T-cell (primary cell): Measurements from ENCODE around the gene VSIG10L. TPM values are rescaled to one million over a fixed set of nuclear protein-coding genes. Genes with fewer than 3 reads are reported as not detected.

Experiments
- ATAC-seq, 4 experiments: fragments of 200-7000 bp in 3 of 4; fragments of 150-1000 bp in 1 of 4; cut with Tn5 transposase; replicated peaks in 1 of 4; 1 replicate in 3 of 4; 2 replicates in 1 of 4; pipeline ENCODE4 v1.10.0; 2021; ENCODE audit warnings: moderate library complexity in 3 of 4, mild to moderate bottlenecking in 2 of 4, moderate number of reproducible peaks in 1 of 4
- CTCF ChIA-PET, 2 donors: fragments of 300-600 bp; sonication (Branson Sonifier 250); formaldehyde crosslinking; loops; one replicate each; lab custom pipeline; 2022; ENCODE audit warnings: antibody characterized with exemption in 2 of 2; lab: Charles Lee
- POLR2A ChIA-PET, 2 donors: fragments of 300-600 bp; sonication (Branson Sonifier 250); formaldehyde crosslinking; loops; one replicate each; lab custom pipeline; 2022; ENCODE audit warnings: antibody characterized with exemption in 2 of 2; lab: Charles Lee
- DNase-seq, 35 experiments: peaks; one replicate each; pipeline versions ENCODE4 v3.0.0 to v3.0.0-alpha.2; 2013 to 2023
- H3K27ac ChIP-seq: one replicate; pipeline ENCODE4 v1.5.1; 2013; ENCODE audit warnings: low read length
- H3K27me3 ChIP-seq, 2 experiments: replicated peaks in 1 of 2; 1 replicate in 1 of 2; 2 replicates in 1 of 2; pipeline versions ENCODE4 v1.6.1 to v1.7.0; 2013; ENCODE audit warnings: low read length in 1 of 2, mixed read lengths in 1 of 2; ENCODE audit not compliant: control insufficient read depth in 2 of 2, insufficient read depth in 2 of 2; ENCODE audit errors: extremely low read depth in 1 of 2
- H3K36me3 ChIP-seq, 2 donors: 1 replicate in 1 of 2; 2 replicates in 1 of 2; pipeline versions ENCODE4 v1.6.1 to v1.7.0; 2013; ENCODE audit warnings: low read length in 1 of 2; ENCODE audit not compliant: control insufficient read depth in 2 of 2, insufficient read depth in 1 of 2; ENCODE audit errors: extremely low read depth in 1 of 2
- H3K4me1 ChIP-seq, 2 experiments: 1 replicate in 1 of 2; 2 replicates in 1 of 2; pipeline versions ENCODE4 v1.6.1 to v1.7.0; 2013; ENCODE audit warnings: low read length in 2 of 2, mixed read lengths in 1 of 2; ENCODE audit not compliant: insufficient read depth in 2 of 2, control insufficient read depth in 1 of 2; ENCODE audit errors: extremely low read depth in 1 of 2
- H3K4me3 ChIP-seq, 2 donors: 1 replicate in 1 of 2; 2 replicates in 1 of 2; pipeline versions ENCODE4 v1.5.1 to v1.7.0; 2013; ENCODE audit warnings: mild to moderate bottlenecking in 2 of 2, low read length in 1 of 2, moderate library complexity in 1 of 2; ENCODE audit not compliant: control insufficient read depth in 1 of 2; ENCODE audit errors: extremely low read depth in 1 of 2
- H3K9me3 ChIP-seq: 2 replicates; pipeline ENCODE4 v1.7.0; 2013
- H3K27ac Mint-ChIP-seq, 2 donors: one replicate each; pipeline ENCODE4 v1.8.0; 2020 to 2021; ENCODE audit warnings: mild to moderate bottlenecking in 2 of 2, mixed read lengths in 2 of 2
- H3K27me3 Mint-ChIP-seq, 2 donors: one replicate each; pipeline ENCODE4 v1.8.0; 2021 to 2022; ENCODE audit warnings: mixed read lengths in 2 of 2
- H3K36me3 Mint-ChIP-seq: one replicate; pipeline ENCODE4 v1.8.0; 2021; ENCODE audit warnings: mixed read lengths
- H3K4me1 Mint-ChIP-seq, 3 donors: one replicate each; pipeline ENCODE4 v1.8.0; 2020 to 2022; ENCODE audit warnings: mixed read lengths in 3 of 3, mild to moderate bottlenecking in 1 of 3
- H3K4me3 Mint-ChIP-seq, 3 donors: one replicate each; pipeline ENCODE4 v1.8.0; 2020 to 2022; ENCODE audit warnings: mild to moderate bottlenecking in 3 of 3, mixed read lengths in 3 of 3, moderate library complexity in 3 of 3
- H3K9me3 Mint-ChIP-seq, 3 donors: one replicate each; pipeline ENCODE4 v1.8.0; 2020 to 2022; ENCODE audit warnings: mixed read lengths in 3 of 3
- WGBS: methylation state at CpG from one replicate; pipeline ENCODE4 v1.1.5; 2013; ENCODE audit warnings: missing lambda C conversion rate; ENCODE audit not compliant: insufficient coverage; 5-methylcytosine and 5-hydroxymethylcytosine counted together
- total RNA-seq, 35 experiments: library from RNA in 6 of 35; stranded (reverse) in 6 of 35; fragments of 120-200 nt in 1 of 35; gene quantifications; one replicate each; pipeline versions ENCODE4 v1.2.1 to v1.2.4 and lab custom pipeline; 2013 to 2026

The VSIG10L gene
- total RNA-seq, 5 donors from 2014 or later (not counting 1 experiment from before 2014, with no cell fraction given) = 0.18 to 0.70 (median 0.39) TPM

DNA sequence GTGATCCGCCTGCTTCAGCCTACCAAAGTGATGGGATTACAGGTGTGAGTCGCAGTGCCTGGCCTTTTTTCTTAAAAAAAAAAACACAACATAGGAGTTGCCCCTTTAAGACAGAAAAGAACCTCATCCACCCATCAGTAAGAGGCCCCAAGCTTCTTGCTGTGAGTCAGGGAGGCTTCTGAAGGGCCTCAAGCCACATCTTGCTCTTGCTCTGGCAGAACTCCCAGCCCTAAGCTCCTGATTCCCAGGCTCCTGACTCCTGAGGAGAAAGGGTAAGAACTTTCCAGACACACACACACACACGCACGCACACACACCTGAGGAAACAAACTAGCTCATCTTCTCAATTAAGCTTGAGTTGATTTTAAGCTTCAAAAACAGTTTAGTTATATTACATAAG, 17.4 kb upstream of the VSIG10L start:
- no peaks in the 10 kb centered on the region for H3K27me3 Mint-ChIP-seq
- no peaks in the 10 kb centered on the region for H3K9me3 ChIP-seq
- peaks cover 0 to 4% of the 10 kb centered on the region in 2 donors for H3K36me3 ChIP-seq
- ChIA-PET CTCF (interaction anchor here in 1 of 2 donors (0.5 to 0.6 kb wide), 2 partner anchors 36 to 99 kb away, joined by 3 to 4 read pairs; no protein-coding TSS in a partner anchor), POLR2A (interaction anchor here in 1 of 2 donors (0.5 kb wide), 1 partner anchor 45 kb away, joined by 10 read pairs; no protein-coding TSS in a partner anchor)
- H3K36me3 Mint-ChIP-seq = no peaks in the 10 kb centered on the region
- H3K9me3 Mint-ChIP-seq = no peaks in the 10 kb centered on the region
- no peaks in the 10 kb centered on the region for H3K27me3 ChIP-seq
- no peak for DNase-seq
- WGBS = no CpG with 5 or more reads among the region's 4 CpGs
- H3K27ac ChIP-seq = no peak overlapping the region
- peaks cover 43 to 47% (median 45%) of the 10 kb centered on the region in 3 donors for H3K4me1 Mint-ChIP-seq
- no peak overlapping the region for H3K4me3 Mint-ChIP-seq
- peaks cover 10 to 26% of the 10 kb centered on the region in 2 experiments for H3K4me1 ChIP-seq
- ATAC-seq = no peak
- H3K4me3 ChIP-seq = no peak overlapping the region
- H3K27ac Mint-ChIP-seq = no peak overlapping the region

- Mint-ChIP-seq H3K4me3 (no peak overlapping the region), H3K27ac (no peak overlapping the region), H3K9me3 (no peaks in the 10 kb centered on the region), H3K27me3 (no peaks in the 10 kb centered on the region), H3K36me3 (no peaks in the 10 kb centered on the region), H3K4me1 (peaks cover 34 to 39% (median 34%) of the 10 kb centered on the region in 3 donors)
- no peaks in the 10 kb centered on the region for H3K9me3 ChIP-seq
- peaks cover 13 to 24% of the 10 kb centered on the region in 2 experiments for H3K4me1 ChIP-seq
- no peak overlapping the region for H3K4me3 ChIP-seq
- CTCF ChIA-PET = no interaction called here
- DNase-seq (no peak), ATAC-seq (no peak)
- WGBS = 95% methylated on average over 6 of the region's 7 CpGs
- no peaks in the 10 kb centered on the region for H3K27me3 ChIP-seq
- peaks cover 0 to 5% of the 10 kb centered on the region in 2 donors for H3K36me3 ChIP-seq
- H3K27ac ChIP-seq = no peak overlapping the region
- POLR2A ChIA-PET = no interaction called here
These were observed 16.0 kb upstream of the VSIG10L start for GRCh38 chr19:51357952-51358351.

GRCh38 chr19:51356159-51356801, 14.3 kb upstream of the VSIG10L start:
- Histone ChIP-seq H3K4me3 (no peak overlapping the region), H3K36me3 (peaks cover 4 to 19% of the 10 kb centered on the region in 2 donors), H3K4me1 (peaks cover 13 to 15% of the 10 kb centered on the region in 2 experiments), H3K27me3 (no peaks in the 10 kb centered on the region), H3K27ac (no peak overlapping the region), H3K9me3 (no peaks in the 10 kb centered on the region)
- Mint-ChIP-seq H3K4me1 (peaks cover 21 to 30% (median 27%) of the 10 kb centered on the region in 3 donors), H3K27me3 (no peaks in the 10 kb centered on the region), H3K36me3 (peaks cover 8% of the 10 kb centered on the region), H3K27ac (peak overlapping the region in 1 of 2 donors; percentile 55), H3K9me3 (no peaks in the 10 kb centered on the region), H3K4me3 (no peak overlapping the region)
- no peak for ATAC-seq
- CTCF ChIA-PET = no interaction called here
- WGBS = 97% methylated on average over 5 of the region's 10 CpGs
- POLR2A ChIA-PET = no interaction called here
- DNase-seq = no peak

- Histone ChIP-seq H3K4me3 (peak overlapping the region in 1 of 2 donors; percentile 5), H3K36me3 (peaks cover 10 to 30% of the 10 kb centered on the region in 2 donors), H3K27me3 (no peaks in the 10 kb centered on the region), H3K27ac (no peak overlapping the region), H3K4me1 (peaks cover 13 to 15% of the 10 kb centered on the region in 2 experiments), H3K9me3 (no peaks in the 10 kb centered on the region)
- CTCF ChIA-PET = interaction anchor here in 1 of 2 donors (1.2 kb wide), 1 partner anchor 13 kb away, joined by 5 read pairs; no protein-coding TSS in a partner anchor
- Mint-ChIP-seq H3K36me3 (peaks cover 21% of the 10 kb centered on the region), H3K27ac (peak overlapping the region; percentile 77 to 94), H3K4me1 (peaks cover 21 to 26% (median 24%) of the 10 kb centered on the region in 3 donors), H3K27me3 (no peaks in the 10 kb centered on the region), H3K9me3 (no peaks in the 10 kb centered on the region), H3K4me3 (peak overlapping the region; percentile 28 to 55 (median 47))
- POLR2A ChIA-PET = no interaction called here
- peak in 24 of 35 experiments; percentile 23 to 72 (median 48) for DNase-seq
- 40% methylated on average over 1 of the region's 8 CpGs for WGBS
- ATAC-seq = peak; percentile 67 to 98 (median 81)
These were observed 12.8 kb upstream of the VSIG10L start for GRCh38 chr19:51354742-51355148.

GRCh38 chr19:51354103-51354741, 12.3 kb upstream of the VSIG10L start:
- Histone ChIP-seq H3K4me3 (peak overlapping the region in 1 of 2 donors; percentile 5), H3K27ac (no peak overlapping the region)

DNA sequence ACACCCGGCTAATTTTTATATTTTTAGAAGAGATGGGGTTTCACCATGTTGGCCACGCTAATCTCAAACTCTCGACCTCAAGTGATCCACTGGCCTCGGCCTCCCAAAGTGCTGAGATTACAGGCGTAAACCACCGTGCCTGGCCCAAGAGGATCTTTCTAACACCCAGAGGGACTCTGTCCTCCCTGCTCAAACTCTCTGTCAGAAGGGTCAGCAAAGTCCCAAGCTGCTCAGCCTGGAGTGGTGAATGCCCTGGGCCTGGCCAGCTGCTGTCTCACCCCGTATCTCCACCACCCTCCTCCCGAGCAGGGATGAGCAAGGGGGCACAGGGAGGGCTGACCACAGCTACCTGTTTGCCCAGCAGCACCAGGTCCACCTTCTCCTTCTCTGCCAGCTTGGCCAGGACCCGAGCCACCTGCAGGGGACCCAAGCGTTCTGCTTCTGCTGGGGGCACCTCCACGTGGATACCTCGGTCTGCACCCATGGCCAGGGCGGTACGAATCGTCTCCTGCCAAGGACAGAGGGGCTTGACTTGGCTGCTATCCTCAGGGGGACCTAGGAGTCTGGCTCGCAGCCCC, 10.9 kb upstream of the VSIG10L start:
- Histone ChIP-seq H3K27ac (no peak overlapping the region), H3K9me3 (no peaks in the 10 kb centered on the region), H3K4me1 (peaks cover 13 to 15% of the 10 kb centered on the region in 2 experiments), H3K27me3 (no peaks in the 10 kb centered on the region), H3K36me3 (peaks cover 10 to 30% of the 10 kb centered on the region in 2 donors), H3K4me3 (no peak overlapping the region)
- no peak for DNase-seq
- Mint-ChIP-seq H3K9me3 (no peaks in the 10 kb centered on the region), H3K27me3 (no peaks in the 10 kb centered on the region), H3K4me1 (peaks cover 21 to 26% (median 24%) of the 10 kb centered on the region in 3 donors), H3K4me3 (no peak overlapping the region), H3K36me3 (peaks cover 21% of the 10 kb centered on the region), H3K27ac (no peak overlapping the region)
- ChIA-PET POLR2A (no interaction called here), CTCF (no interaction called here)
- 97% methylated on average over 11 of the region's 16 CpGs for WGBS
- ATAC-seq = no peak

More at GRCh38 chr19:51354103-51354741, 12.3 kb upstream of the VSIG10L start:
- peaks cover 10 to 30% of the 10 kb centered on the region in 2 donors for H3K36me3 ChIP-seq
- peaks cover 13 to 15% of the 10 kb centered on the region in 2 experiments for H3K4me1 ChIP-seq
- no peak for DNase-seq
- H3K36me3 Mint-ChIP-seq = peaks cover 21% of the 10 kb centered on the region
- no peaks in the 10 kb centered on the region for H3K9me3 Mint-ChIP-seq
- WGBS = 88% methylated on average over 10 of the region's 12 CpGs
- no peaks in the 10 kb centered on the region for H3K9me3 ChIP-seq
- peak overlapping the region; percentile 77 to 94 for H3K27ac Mint-ChIP-seq
- H3K4me3 Mint-ChIP-seq = peak overlapping the region in 1 of 3 donors; percentile 55
- CTCF ChIA-PET = interaction anchor here in 1 of 2 donors (1.2 kb wide), 1 partner anchor 14 kb away, joined by 5 read pairs; no protein-coding TSS in a partner anchor
- peaks cover 21 to 26% (median 24%) of the 10 kb centered on the region in 3 donors for H3K4me1 Mint-ChIP-seq
- POLR2A ChIA-PET = no interaction called here
- peak in 1 of 4 experiments; percentile 19 for ATAC-seq
- H3K27me3 Mint-ChIP-seq = no peaks in the 10 kb centered on the region
- H3K27me3 ChIP-seq = no peaks in the 10 kb centered on the region
